ENCODE data around the gene AMBN.
"Not testable (repeated sequence)": the region's sequence is repeated elsewhere in the genome, so short reads cannot be mapped to it uniquely, and the experiment has no call there.

Gene AMBN

GRCh38 chr4:70613306-70614183, 21.5 kb downstream of the AMBN start:
- peak; percentile 24 for DNase-seq

GRCh38 chr4:70614184-70614555, 22.1 kb downstream of the AMBN start:
- DNase-seq = no peak

GRCh38 chr4:70619288-70619687, 27.2 kb downstream of the AMBN start:
- no peak for DNase-seq

- DNase-seq = no peak
These were observed 27.7 kb downstream of the AMBN start for GRCh38 chr4:70619778-70620177.

GRCh38 chr4:70623323-70623722, 31.3 kb downstream of the AMBN start:
- no peak for DNase-seq

- DNase-seq = no peak
These were observed 32.3 kb downstream of the AMBN start for GRCh38 chr4:70624226-70624793.

GRCh38 chr4:70627620-70628019, 35.6 kb downstream of the AMBN start:
- no peak for DNase-seq

- no peak for DNase-seq
These were observed 36.4 kb downstream of the AMBN start, which contains the start of gene ENAM for GRCh38 chr4:70628444-70628843. ENAM (plus strand) TSS chr4:70628744; CDS start chr4:70629501, 757 bp downstream.

GRCh38 chr4:70629469-70630090, 37.5 kb downstream of the AMBN start:
- DNase-seq = no peak

- DNase-seq = no peak
These were observed 38.1 kb downstream of the AMBN start for GRCh38 chr4:70630162-70630561.

GRCh38 chr4:70632028-70632427, 40.0 kb downstream of the AMBN start:
- no peak for DNase-seq

GRCh38 chr4:70634482-70634881, 42.4 kb downstream of the AMBN start:
- DNase-seq = no peak

- DNase-seq = no peak
These were observed 45.3 kb downstream of the AMBN start for GRCh38 chr4:70637239-70637913.

GRCh38 chr4:70640192-70640591, 48.1 kb downstream of the AMBN start:
- no peak for DNase-seq

GRCh38 chr4:70650741-70651140, 58.7 kb downstream of the AMBN start:
- DNase-seq = not testable (repeated sequence)

- peak; percentile 19 for DNase-seq
These were observed 59.9 kb downstream of the AMBN start for GRCh38 chr4:70651864-70652506.

GRCh38 chr4:70654605-70655011, 62.6 kb downstream of the AMBN start:
- no peak for DNase-seq
